SK-N-SH (cell line): Measurements from ENCODE around the gene MRPL19. TPM values are rescaled to one million over a fixed set of nuclear protein-coding genes. Genes with fewer than 3 reads are reported as not detected.

ENCODE experiments used
- CTCF ChIA-PET: fragments of 300-600, 350-600 bp; formaldehyde crosslinking; extraction: SDS; loops from one replicate; lab custom pipeline; 2021; lab: Yijun Ruan, JAX
- POLR2A ChIA-PET: fragments of 350-600 bp; sonication (Branson Sonifier 250); formaldehyde crosslinking; extraction: SDS; loops from one replicate; lab custom pipeline; 2020; ENCODE audit warnings: antibody characterized with exemption, inconsistent platforms; lab: Yijun Ruan, JAX
- DNase-seq: peaks from one replicate; pipeline ENCODE4 v3.0.0; 2012
- H2AFZ ChIP-seq: fragments of 200-600 bp; sonication (generic); 2 replicates; pipeline ENCODE4 v1.8.1; 2016; ENCODE audit warnings: antibody characterized with exemption, mild to moderate bottlenecking, low read depth
- H3F3A ChIP-seq: fragments of 200-600 bp; sonication (generic); replicated peaks from 2 replicates; pipeline ENCODE3; 2016; ENCODE audit warnings: antibody characterized with exemption, mild to moderate bottlenecking; ENCODE audit not compliant: insufficient read depth
- H3K27ac ChIP-seq, 2 experiments: fragments of 200-500 bp in 1 of 2; fragments of 200-600 bp in 1 of 2; sonication (Bioruptor generic) in 1 of 2; sonication (generic), shearing (Covaris generic) in 1 of 2; 2 replicates each; pipeline versions ENCODE4 v1.5.1 to v1.6.1; 2014 to 2016; ENCODE audit warnings: low read depth in 2 of 2, inconsistent platforms in 1 of 2, low read length in 1 of 2, mild to moderate bottlenecking in 1 of 2, mixed read lengths in 1 of 2
- H3K27me3 ChIP-seq: fragments of 200-600 bp; sonication (generic), shearing (Covaris generic); 2 replicates; pipeline ENCODE4 v1.6.1; 2016; ENCODE audit warnings: mixed run types; ENCODE audit not compliant: insufficient read depth
- H3K36me3 ChIP-seq, 2 experiments: fragments of 200-500 bp in 1 of 2; fragments of 200-600 bp in 1 of 2; sonication (Bioruptor generic) in 1 of 2; sonication (generic) in 1 of 2; replicated peaks in 1 of 2; 2 replicates each; pipeline versions ENCODE3 to v1.5.1; 2014 to 2016; ENCODE audit warnings: low read length in 1 of 2, mild to moderate bottlenecking in 1 of 2; ENCODE audit not compliant: insufficient read depth in 2 of 2, control insufficient read depth in 1 of 2
- H3K4me1 ChIP-seq, 2 experiments: fragments of 200-500 bp in 1 of 2; fragments of 200-600 bp in 1 of 2; sonication (Bioruptor generic) in 1 of 2; sonication (generic), shearing (Covaris generic) in 1 of 2; 2 replicates each; pipeline versions ENCODE4 v1.5.1 to v1.6.1; 2014 to 2016; ENCODE audit warnings: low read depth in 1 of 2, low read length in 1 of 2, mixed run types in 1 of 2; ENCODE audit not compliant: insufficient read depth in 2 of 2, control insufficient read depth in 1 of 2
- H3K4me2 ChIP-seq: fragments of 200-600 bp; sonication (generic), shearing (Covaris generic); 2 replicates; pipeline ENCODE4 v1.6.1; 2017; ENCODE audit warnings: mixed run types
- H3K4me3 ChIP-seq, 2 experiments: fragments of 200-500 bp in 1 of 2; fragments of 200-600 bp in 1 of 2; sonication (Bioruptor generic) in 1 of 2; sonication (generic), shearing (Covaris generic) in 1 of 2; 2 replicates each; pipeline versions ENCODE4 v1.5.1 to v1.8.1; 2014 to 2016; ENCODE audit warnings: low read depth in 2 of 2, inconsistent platforms in 1 of 2, low read length in 1 of 2, mild to moderate bottlenecking in 1 of 2, mixed read lengths in 1 of 2, moderate library complexity in 1 of 2
- H3K79me2 ChIP-seq: fragments of 200-600 bp; sonication (generic); 2 replicates; pipeline ENCODE4 v1.8.1; 2017; ENCODE audit warnings: mild to moderate bottlenecking; ENCODE audit not compliant: insufficient read depth
- H3K9ac ChIP-seq: fragments of 200-600 bp; sonication (generic); 2 replicates; pipeline ENCODE4 v1.6.1; 2017; ENCODE audit warnings: mixed run types
- H3K9me2 ChIP-seq: fragments of 200-600 bp; sonication (generic); 2 replicates; pipeline ENCODE4 v1.6.1; 2017; ENCODE audit warnings: mixed run types
- H3K9me3 ChIP-seq: fragments of 200-600 bp; sonication (generic); 2 replicates; pipeline ENCODE4 v1.6.1; 2017; ENCODE audit warnings: mixed run types, mild to moderate bottlenecking, moderate library complexity
- H4K20me1 ChIP-seq: fragments of 200-600 bp; sonication (generic); 2 replicates; pipeline ENCODE4 v1.6.1; 2017; ENCODE audit warnings: mild to moderate bottlenecking, mixed run types; ENCODE audit not compliant: insufficient read depth
- CHD2 ChIP-seq: fragments of 150-350 bp; IDR thresholded peaks from 2 replicates; pipeline ENCODE4 v1.6.1; 2018; ENCODE audit warnings: low read length; ENCODE audit not compliant: partially characterized antibody
- EZH2phosphoT487 ChIP-seq: fragments of 200-600 bp; sonication (generic); IDR thresholded peaks from 2 replicates; pipeline ENCODE4 v1.6.1; 2017; ENCODE audit warnings: low read depth, mixed run types, mild to moderate bottlenecking, antibody characterized with exemption, moderate library complexity, borderline replicate concordance
- FOXJ3 ChIP-seq: sonication (generic); formaldehyde crosslinking; IDR thresholded peaks from 2 replicates; pipeline ENCODE4 v1.5.1; 2020; ENCODE audit warnings: mild to moderate bottlenecking, missing genetic modification reagents
- FOXM1 ChIP-seq: IDR thresholded peaks from 2 replicates; pipeline ENCODE4 v1.4.0; 2012; ENCODE audit warnings: low read depth, mild to moderate bottlenecking
- GABPA ChIP-seq: IDR thresholded peaks from 2 replicates; pipeline ENCODE4 v1.4.0; 2012; ENCODE audit warnings: low read depth, mild to moderate bottlenecking
- GATA2 ChIP-seq: sonication (generic); formaldehyde crosslinking; IDR thresholded peaks from 2 replicates; pipeline ENCODE4 v1.5.0; 2020; ENCODE audit warnings: mild to moderate bottlenecking, missing genetic modification reagents
- MXI1 ChIP-seq: IDR thresholded peaks from 2 replicates; pipeline ENCODE4 v1.6.1; 2012; ENCODE audit warnings: mild to moderate bottlenecking, low read depth, low read length, improper control_type of control experiment
- NRF1 ChIP-seq: IDR thresholded peaks from 2 replicates; pipeline ENCODE4 v1.6.1; 2012; ENCODE audit warnings: low read depth, mild to moderate bottlenecking, low read length
- POLR2AphosphoS5 ChIP-seq: IDR thresholded peaks from 2 replicates; pipeline ENCODE4 v1.6.1; 2012; ENCODE audit warnings: low read depth, low read length
- RCOR1 ChIP-seq: fragments of 150-350 bp; IDR thresholded peaks from 2 replicates; pipeline ENCODE4 v1.6.1; 2017; ENCODE audit warnings: antibody characterized with exemption, low read length
- RFX5 ChIP-seq: IDR thresholded peaks from 2 replicates; pipeline ENCODE4 v1.6.1; 2012; ENCODE audit warnings: mild to moderate bottlenecking, improper control_type of control experiment, low read length
- RXRA ChIP-seq: IDR thresholded peaks from 2 replicates; pipeline ENCODE4 v1.4.0; 2012; ENCODE audit warnings: low read depth, mild to moderate bottlenecking, borderline replicate concordance
- TAF1 ChIP-seq: IDR thresholded peaks from 2 replicates; pipeline ENCODE4 v1.6.1; 2012; ENCODE audit warnings: low read depth, mild to moderate bottlenecking, low read length, moderate library complexity, borderline replicate concordance
- TCF12 ChIP-seq: IDR thresholded peaks from 2 replicates; pipeline ENCODE4 v1.4.0; 2012
- TEAD4 ChIP-seq: IDR thresholded peaks from 2 replicates; pipeline ENCODE4 v1.4.0; 2012; ENCODE audit warnings: mild to moderate bottlenecking, borderline replicate concordance; ENCODE audit not compliant: insufficient read depth
- WGBS: methylation state at CpG from one replicate; pipeline ENCODE4 v1.1.6; 2017; ENCODE audit warnings: low lambda C conversion rate; 5-methylcytosine and 5-hydroxymethylcytosine counted together
- polyA plus RNA-seq, 3 experiments: library from polyadenylated mRNA; depleted of rRNA; stranded (reverse); fragments of >200 nt; gene quantifications; 2 replicates each; pipeline ENCODE4 v1.2.3, GENCODE V29; 2012
- TF ChIP-seq, protein P1 (sequence below): IDR thresholded peaks from 2 replicates; pipeline ENCODE4 v1.4.0; 2012; ENCODE audit warnings: low read depth, borderline replicate concordance
- TF ChIP-seq, protein P2 (sequence below): IDR thresholded peaks from 2 replicates; pipeline ENCODE4 v1.4.0; 2012; ENCODE audit warnings: low read depth, borderline replicate concordance
- TF ChIP-seq, protein P3 (sequence below): IDR thresholded peaks from 2 replicates; pipeline ENCODE4 v1.4.0; 2012; ENCODE audit warnings: low read depth
- TF ChIP-seq, protein P4 (sequence below): fragments of 150-350 bp; IDR thresholded peaks from 2 replicates; pipeline ENCODE4 v1.6.1; 2017; ENCODE audit warnings: antibody characterized with exemption, low read length, low read depth, borderline replicate concordance
- TF ChIP-seq, protein P5 (sequence below): fragments of 150-350 bp; IDR thresholded peaks from 2 replicates; pipeline ENCODE4 v1.6.1; 2016; ENCODE audit warnings: mild to moderate bottlenecking, low read depth, low read length

Gene MRPL19
- polyA plus RNA-seq, 1 of the 3 experiments (the other 2 are of a cell fraction): 15.4 TPM

DNA sequence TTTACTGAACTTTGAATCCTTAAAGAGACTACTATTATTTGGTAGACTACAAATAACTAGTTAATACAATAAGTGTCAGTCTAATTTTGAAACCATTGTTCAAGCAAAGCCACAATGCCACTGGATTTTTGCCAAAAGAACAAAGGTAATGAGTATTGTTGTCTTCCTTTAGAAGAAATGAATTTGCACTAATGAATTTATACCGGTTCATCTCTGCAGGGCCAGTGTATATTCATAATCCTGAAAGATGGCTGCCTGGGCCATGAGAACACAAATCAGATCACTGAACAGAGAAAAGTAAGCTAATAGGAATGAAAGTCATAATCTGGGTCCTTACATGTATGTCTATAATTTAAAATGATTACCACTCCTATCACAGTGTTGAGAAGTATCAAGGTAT is 33.0 kb downstream of the MRPL19 start:
- no peak for DNase-seq
- H3K27me3 ChIP-seq: no peaks in the 10 kb centered on the region
- CTCF ChIA-PET: interaction anchor here (0.6 to 3.3 kb wide), 3 partner anchors 12 to 39 kb away, joined by 3 to 23 read pairs (median 5); no protein-coding TSS in a partner anchor

More for the DNA sequence above, 33.0 kb downstream of the MRPL19 start:
- Histone ChIP-seq H3K4me3 (no peak overlapping the region), H3K36me3 (peaks cover 7 to 16% of the 10 kb centered on the region in 2 experiments), H3K9me3 (no peaks in the 10 kb centered on the region), H3K79me2 (peaks cover 3% of the 10 kb centered on the region; the same call in 1 of the 2 replicates), H3K27ac (no peak overlapping the region), H3K4me1 (peaks cover 0 to 3% of the 10 kb centered on the region in 2 experiments; a peak in 2 of 4 replicates), H3K9me2 (no peaks in the 10 kb centered on the region), H4K20me1 (no peaks in the 10 kb centered on the region), H2AFZ (no peak overlapping the region), H3K9ac (no peak overlapping the region), H3K4me2 (no peak overlapping the region), H3F3A (no peaks in the 10 kb centered on the region)
- no peak for TF ChIP-seq TEAD4
- TF ChIP-seq NRF1: no peak
- TF ChIP-seq TAF1: no peak
- no peak for TF ChIP-seq TCF12
- TF ChIP-seq CHD2: no peak
- TF ChIP-seq RCOR1: no peak
- no peak for TF ChIP-seq MXI1
- TF ChIP-seq, protein P1, sequence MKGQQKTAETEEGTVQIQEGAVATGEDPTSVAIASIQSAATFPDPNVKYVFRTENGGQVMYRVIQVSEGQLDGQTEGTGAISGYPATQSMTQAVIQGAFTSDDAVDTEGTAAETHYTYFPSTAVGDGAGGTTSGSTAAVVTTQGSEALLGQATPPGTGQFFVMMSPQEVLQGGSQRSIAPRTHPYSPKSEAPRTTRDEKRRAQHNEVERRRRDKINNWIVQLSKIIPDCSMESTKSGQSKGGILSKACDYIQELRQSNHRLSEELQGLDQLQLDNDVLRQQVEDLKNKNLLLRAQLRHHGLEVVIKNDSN: no peak
- TF ChIP-seq RXRA: no peak
- TF ChIP-seq FOXM1: no peak
- TF ChIP-seq, protein P2, sequence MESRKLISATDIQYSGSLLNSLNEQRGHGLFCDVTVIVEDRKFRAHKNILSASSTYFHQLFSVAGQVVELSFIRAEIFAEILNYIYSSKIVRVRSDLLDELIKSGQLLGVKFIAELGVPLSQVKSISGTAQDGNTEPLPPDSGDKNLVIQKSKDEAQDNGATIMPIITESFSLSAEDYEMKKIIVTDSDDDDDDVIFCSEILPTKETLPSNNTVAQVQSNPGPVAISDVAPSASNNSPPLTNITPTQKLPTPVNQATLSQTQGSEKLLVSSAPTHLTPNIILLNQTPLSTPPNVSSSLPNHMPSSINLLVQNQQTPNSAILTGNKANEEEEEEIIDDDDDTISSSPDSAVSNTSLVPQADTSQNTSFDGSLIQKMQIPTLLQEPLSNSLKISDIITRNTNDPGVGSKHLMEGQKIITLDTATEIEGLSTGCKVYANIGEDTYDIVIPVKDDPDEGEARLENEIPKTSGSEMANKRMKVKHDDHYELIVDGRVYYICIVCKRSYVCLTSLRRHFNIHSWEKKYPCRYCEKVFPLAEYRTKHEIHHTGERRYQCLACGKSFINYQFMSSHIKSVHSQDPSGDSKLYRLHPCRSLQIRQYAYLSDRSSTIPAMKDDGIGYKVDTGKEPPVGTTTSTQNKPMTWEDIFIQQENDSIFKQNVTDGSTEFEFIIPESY: no peak
- TF ChIP-seq, protein P3, sequence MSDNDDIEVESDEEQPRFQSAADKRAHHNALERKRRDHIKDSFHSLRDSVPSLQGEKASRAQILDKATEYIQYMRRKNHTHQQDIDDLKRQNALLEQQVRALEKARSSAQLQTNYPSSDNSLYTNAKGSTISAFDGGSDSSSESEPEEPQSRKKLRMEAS: no peak
- no peak for TF ChIP-seq GATA2 (CRISPR knock-in tag)
- no peak for TF ChIP-seq FOXJ3 (CRISPR knock-in tag)
- TF ChIP-seq RFX5: no peak
- TF ChIP-seq, protein P4, sequence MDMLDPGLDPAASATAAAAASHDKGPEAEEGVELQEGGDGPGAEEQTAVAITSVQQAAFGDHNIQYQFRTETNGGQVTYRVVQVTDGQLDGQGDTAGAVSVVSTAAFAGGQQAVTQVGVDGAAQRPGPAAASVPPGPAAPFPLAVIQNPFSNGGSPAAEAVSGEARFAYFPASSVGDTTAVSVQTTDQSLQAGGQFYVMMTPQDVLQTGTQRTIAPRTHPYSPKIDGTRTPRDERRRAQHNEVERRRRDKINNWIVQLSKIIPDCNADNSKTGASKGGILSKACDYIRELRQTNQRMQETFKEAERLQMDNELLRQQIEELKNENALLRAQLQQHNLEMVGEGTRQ: no peak
- TF ChIP-seq EZH2phosphoT487: no peak
- TF ChIP-seq, protein P5, sequence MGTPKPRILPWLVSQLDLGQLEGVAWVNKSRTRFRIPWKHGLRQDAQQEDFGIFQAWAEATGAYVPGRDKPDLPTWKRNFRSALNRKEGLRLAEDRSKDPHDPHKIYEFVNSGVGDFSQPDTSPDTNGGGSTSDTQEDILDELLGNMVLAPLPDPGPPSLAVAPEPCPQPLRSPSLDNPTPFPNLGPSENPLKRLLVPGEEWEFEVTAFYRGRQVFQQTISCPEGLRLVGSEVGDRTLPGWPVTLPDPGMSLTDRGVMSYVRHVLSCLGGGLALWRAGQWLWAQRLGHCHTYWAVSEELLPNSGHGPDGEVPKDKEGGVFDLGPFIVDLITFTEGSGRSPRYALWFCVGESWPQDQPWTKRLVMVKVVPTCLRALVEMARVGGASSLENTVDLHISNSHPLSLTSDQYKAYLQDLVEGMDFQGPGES: no peak
- no peak for TF ChIP-seq POLR2AphosphoS5
- TF ChIP-seq GABPA: no peak
- POLR2A ChIA-PET: no interaction called here
- 63% methylated on average over 1 of the region's 1 CpG for WGBS
